ENCODE data around the gene PUS3. TPM values are rescaled to one million over a fixed set of nuclear protein-coding genes. Genes with fewer than 3 reads are reported as not detected.
A peak's percentile ranks its signal among the peaks of the same experiment; 100 is the strongest.

PUS3 gene, protein sequence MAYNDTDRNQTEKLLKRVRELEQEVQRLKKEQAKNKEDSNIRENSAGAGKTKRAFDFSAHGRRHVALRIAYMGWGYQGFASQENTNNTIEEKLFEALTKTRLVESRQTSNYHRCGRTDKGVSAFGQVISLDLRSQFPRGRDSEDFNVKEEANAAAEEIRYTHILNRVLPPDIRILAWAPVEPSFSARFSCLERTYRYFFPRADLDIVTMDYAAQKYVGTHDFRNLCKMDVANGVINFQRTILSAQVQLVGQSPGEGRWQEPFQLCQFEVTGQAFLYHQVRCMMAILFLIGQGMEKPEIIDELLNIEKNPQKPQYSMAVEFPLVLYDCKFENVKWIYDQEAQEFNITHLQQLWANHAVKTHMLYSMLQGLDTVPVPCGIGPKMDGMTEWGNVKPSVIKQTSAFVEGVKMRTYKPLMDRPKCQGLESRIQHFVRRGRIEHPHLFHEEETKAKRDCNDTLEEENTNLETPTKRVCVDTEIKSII
- 10 to 100 TPM in 1 of 3 donors, 1 to 10 TPM in 2; 8.6 to 12.2 (median 8.9) TPM for polyA plus RNA-seq

DNA sequence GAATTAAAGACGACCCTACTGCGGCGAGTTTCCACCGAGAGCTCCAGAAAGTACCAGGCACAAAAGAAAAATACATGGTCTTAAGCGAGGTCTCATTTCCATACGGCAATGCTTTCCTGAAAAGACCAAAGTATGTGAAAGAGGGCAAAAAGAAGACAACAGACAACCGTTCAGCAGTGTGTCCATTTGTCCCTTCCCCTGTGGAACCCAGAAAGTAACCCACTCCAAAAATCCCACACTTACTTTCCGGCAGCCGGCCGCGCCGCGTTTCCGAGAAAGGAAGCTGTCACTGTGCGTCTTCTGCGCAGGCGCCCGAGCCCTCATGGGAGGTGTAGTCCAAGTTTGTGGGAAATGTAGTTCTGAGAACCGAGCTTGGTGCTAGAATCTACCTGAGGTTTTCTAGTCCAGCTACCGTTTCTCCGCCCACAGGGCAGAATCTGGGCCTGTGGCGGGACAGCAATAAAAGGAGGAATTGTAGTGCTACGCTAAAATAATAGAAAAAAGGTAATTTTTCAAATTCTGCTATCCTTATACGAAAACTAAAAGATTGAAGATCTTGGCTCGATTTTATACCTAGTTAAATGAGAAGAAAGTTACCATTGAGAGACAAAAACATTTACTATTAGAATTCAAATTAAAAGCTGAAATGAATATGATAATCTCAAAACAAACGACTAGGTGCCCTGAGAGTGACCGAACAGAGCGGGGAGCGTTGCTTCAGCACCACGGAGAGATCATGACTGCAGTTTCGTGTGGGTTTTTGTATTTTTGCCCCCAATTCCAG is at the start of gene PUS3:
TSS of gene PUS3 (minus strand) at position 280 of the 784 bp plus-strand sequence. CDS start 6,922 bp downstream, outside the sequence.
- 1 to 3% (median 2%) methylated on average over 31 of the region's 31 CpGs for WGBS, 3 donors
- H3K27ac ChIP-seq (ENCODE audit: low read depth, low read length), result peak within 1 kb of the TSS; percentile 68

GRCh38 chr11:125952559-125952958 is 49.6 kb upstream of the PUS3 start:
- no peak overlapping the region for H3K27ac ChIP-seq (ENCODE audit: low read depth, low read length)
- 10 to 48% (median 26%) methylated on average over 2 of the region's 2 CpGs for whole genome bisulfite sequencing, 3 donors

- WGBS, 3 donors, result 51 to 69% (median 66%) methylated on average over 11 of the region's 11 CpGs
- no peak overlapping the region for H3K27ac ChIP-seq (ENCODE audit: low read depth, low read length)
Observed at GRCh38 chr11:125951731-125952130, 48.7 kb upstream of the PUS3 start.

DNA sequence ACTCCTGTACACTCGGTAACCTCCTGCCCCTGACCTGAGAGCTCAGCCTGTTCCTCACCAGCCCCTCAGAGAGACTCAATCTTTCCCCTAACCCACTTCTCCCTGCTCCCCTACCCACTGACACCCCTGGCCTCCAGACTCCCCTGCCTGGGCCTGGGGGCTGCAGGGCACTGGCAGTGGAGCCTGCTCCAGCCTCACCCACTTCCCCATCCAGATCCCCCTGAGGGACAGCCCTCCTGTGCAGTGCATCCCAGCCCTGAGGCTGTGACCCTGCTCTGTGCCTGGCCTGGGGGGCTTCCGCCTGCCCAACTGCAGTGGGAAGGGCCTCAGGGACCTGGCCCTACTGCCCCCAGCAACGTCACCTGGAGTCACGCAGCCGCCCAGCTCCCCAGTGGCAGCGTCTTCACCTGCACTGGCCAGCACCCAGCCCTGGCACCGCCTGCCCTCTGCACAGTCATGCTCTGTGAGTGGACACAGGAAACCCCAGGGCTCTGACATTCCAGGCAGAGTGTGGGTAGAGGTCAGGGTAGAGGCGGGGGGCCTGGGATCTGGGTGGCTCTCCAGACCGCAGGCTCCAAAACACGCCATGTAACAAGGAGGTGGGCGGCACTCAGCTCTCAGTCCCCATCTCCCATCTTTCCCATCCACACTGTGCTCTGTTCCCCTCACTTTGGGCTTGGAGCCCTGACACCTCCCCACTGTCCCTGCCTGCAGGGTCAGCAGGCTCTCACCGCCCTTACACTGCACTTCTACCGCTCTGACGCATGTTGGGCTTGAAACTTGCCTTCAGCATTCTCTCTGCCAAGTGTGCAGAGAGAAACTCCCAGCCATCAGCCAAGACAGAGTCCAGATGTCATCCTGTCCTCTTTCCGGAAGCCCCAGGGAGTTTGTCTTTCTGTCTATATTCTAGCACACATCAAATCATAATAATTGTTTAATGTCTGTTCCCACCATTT is 48.0 kb upstream of the PUS3 start:
- no peak overlapping the region for H3K27ac ChIP-seq (ENCODE audit: low read depth, low read length)
- WGBS, 3 donors, result 62 to 77% (median 71%) methylated on average over 14 to 15 of the region's 15 CpGs

DNA sequence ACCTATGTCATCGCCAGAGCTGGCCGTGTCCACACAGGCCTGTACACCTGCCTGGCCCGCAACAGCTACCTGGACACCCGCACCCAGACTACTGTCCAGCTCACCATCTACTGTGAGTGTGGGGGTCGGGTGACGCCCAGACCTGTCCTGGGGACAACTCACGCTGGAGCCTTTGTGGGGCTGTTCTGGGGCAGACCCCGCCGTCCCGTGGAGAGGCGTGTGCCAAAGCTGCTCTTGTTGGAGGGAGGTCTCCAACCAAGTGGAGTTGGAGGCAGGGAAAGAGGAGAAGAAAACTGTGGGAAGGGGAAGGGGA is 47.1 kb upstream of the PUS3 start:
- no peak overlapping the region for H3K27ac ChIP-seq (ENCODE audit: low read depth, low read length)
- 92 to 95% (median 93%) methylated on average over 11 of the region's 11 CpGs for WGBS, 3 donors

DNA sequence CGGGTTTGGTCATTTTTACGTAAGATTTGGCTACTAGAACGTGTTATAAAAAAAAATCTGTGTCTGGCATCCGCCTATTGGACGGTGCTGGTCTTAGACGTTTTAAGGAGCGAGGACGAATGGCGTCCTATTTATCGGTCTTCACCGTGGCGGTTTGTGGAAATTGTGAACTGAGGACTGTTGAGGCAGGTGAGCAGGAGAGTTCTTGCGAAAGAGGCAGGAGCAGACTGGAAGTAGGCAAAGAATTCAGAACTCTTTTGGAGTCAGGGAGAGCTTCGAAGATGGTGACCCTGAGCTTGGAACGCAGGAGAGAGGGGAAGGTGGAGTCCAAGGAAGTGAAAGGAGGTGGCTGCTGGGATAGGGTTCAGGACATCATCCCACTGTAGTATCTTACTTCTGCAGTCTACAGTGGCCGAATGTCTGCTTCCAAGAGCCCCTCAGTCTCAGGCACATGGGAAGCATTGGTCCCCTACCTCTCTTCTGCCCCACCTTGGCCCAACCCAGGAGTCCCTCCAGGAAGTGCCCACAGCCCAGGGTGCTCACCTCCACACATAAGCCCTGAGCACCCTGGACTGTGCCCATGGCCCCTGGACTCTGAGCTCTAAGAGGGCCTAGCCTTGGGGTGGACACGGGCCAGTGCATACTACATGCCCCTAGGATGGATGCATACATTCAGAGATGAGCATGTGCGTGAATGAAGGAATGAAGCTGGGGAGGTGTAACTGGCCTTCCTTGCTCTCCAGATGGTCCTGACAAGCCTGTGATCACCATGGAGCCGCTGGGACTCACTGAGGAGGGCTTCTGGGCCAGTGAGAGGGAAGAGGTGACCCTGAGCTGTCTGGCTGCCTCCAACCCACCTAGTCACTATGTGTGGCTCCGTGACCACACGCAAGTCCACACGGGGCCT is 46.5 kb upstream of the PUS3 start:
- 91 to 92% (median 92%) methylated on average over 22 of the region's 22 CpGs for WGBS, 3 donors
- no peak overlapping the region for H3K27ac ChIP-seq (ENCODE audit: low read depth, low read length)

- WGBS, 3 donors, result 74 to 85% (median 82%) methylated on average over 23 of the region's 23 CpGs
Observed at GRCh38 chr11:125948278-125949051, 45.5 kb upstream of the PUS3 start.

GRCh38 chr11:125947419-125948277 is 44.6 kb upstream of the PUS3 start:
- 86 to 87% (median 86%) methylated on average over 23 to 24 of the region's 24 CpGs for WGBS, 3 donors

More at GRCh38 chr11:125948278-125949051, 45.5 kb upstream of the PUS3 start:
- no peak overlapping the region for H3K27ac ChIP-seq (ENCODE audit: low read depth, low read length)

GRCh38 chr11:125946712-125947418 is 43.9 kb upstream of the PUS3 start:
- WGBS, 3 donors, result 91 to 94% (median 91%) methylated on average over 14 of the region's 14 CpGs
- no peak overlapping the region for H3K27ac ChIP-seq (ENCODE audit: low read depth, low read length)

More at GRCh38 chr11:125947419-125948277, 44.6 kb upstream of the PUS3 start:
- H3K27ac ChIP-seq (ENCODE audit: low read depth, low read length), result no peak overlapping the region

- no peak within 1 kb of the TSS for H3K27ac ChIP-seq (ENCODE audit: low read depth, low read length)
- WGBS, 3 donors, result 76 to 89% (median 86%) methylated on average over 8 of the region's 8 CpGs
Observed at GRCh38 chr11:125945797-125946520, 43.0 kb upstream of the PUS3 start, which contains the start of gene VSIG10L2. VSIG10L2 (plus strand) TSS chr11:125946044; CDS start chr11:125946056, 12 bp downstream.

GRCh38 chr11:125945011-125945796 is 42.2 kb upstream of the PUS3 start:
- 62 to 77% (median 75%) methylated on average over 15 of the region's 15 CpGs for WGBS, 3 donors

DNA sequence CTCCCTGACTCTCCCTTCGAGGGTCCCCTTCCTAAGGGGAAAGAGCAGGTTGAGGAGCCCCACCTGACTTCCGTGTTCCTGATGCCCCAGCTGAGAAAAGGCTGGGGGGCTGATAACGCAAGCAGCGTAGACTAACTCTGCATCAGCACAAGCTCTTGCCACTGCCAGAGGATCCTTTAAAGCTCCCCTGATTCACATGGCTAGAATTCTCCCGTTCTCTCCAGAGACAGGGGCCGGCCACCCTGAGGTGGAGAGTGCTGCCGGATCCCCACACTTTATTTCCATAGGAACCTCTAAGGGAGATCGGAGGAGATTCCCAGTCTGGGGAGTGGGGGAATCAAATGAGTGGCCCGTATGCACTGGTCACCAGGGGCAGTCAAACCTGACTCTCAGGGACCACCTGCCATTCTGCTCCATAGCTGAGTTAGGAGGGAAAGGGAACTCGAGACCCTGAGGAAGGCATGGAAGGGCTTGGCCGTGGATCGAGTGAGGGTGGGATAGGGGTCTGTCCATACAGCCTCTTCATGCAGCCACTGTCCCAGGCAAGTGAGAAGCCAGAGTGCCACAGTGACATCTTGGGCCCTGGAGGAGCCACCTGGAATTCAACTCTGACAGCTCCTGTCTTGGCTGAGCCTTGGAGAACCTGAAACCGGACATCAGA is 41.5 kb upstream of the PUS3 start:
- WGBS, 3 donors, result 82 to 84% (median 83%) methylated on average over 13 of the region's 13 CpGs
- H3K27ac ChIP-seq (ENCODE audit: low read depth, low read length), result no peak overlapping the region

More at GRCh38 chr11:125945011-125945796, 42.2 kb upstream of the PUS3 start:
- no peak overlapping the region for H3K27ac ChIP-seq (ENCODE audit: low read depth, low read length)

DNA sequence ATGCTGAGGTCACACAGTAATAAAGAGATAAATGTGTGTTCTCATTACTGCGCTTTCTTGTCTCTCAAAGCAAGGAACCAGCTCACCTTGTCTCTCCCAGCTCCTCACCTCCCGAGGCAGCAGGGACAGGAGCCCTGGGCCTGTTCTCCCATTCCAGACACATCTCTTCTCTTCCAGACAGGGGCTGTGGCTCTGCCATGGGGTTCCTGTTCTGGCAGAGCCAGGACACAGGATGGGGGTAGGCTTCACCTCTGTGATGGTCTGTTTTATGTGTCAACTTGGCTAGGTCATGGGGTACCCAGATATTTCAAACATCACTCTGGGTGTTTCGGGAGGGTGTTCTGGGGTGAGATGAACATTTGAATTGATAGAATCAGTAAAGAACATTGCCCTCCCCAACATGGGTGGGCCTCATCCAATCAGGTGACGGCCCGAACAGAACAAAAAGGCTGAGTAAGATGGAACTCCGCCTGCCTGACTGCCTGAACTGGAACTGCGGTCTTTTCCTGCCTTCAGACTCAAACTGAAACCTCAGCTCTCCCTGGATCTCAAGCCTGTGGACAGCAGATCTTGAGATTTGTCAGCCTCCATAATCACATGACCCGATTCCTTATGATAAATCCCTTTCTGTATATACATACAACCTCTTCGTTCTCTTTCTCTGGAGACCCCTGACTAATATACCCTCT is 40.8 kb upstream of the PUS3 start:
- no peak overlapping the region for H3K27ac ChIP-seq (ENCODE audit: low read depth, low read length)
- WGBS, 3 donors, result 85 to 96% (median 90%) methylated on average over 9 of the region's 9 CpGs
